ENCODE measurements around the gene CHN1.

CHN1 gene

DNA sequence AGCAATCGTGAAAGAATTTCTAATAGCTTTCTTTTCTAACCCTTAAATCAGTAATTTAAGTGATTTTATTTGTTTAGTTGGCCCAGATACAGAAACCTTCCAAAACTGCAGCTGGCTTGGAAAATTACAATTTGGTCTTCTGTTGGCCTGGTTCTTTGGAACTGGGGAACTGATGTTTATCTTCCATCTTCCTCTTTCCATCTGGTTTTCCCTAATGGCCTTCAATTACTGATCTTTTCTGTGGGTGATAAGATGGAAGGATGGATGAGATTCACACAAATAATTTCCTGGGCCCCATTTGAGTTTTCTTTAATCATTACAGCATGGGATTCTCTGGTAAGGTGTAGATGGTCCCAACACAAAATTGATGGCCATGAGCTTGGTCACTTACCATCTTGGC lies 134.4 kb downstream of the CHN1 start:
- DNase-seq (ENCODE audit: low spot score): no peak

DNA sequence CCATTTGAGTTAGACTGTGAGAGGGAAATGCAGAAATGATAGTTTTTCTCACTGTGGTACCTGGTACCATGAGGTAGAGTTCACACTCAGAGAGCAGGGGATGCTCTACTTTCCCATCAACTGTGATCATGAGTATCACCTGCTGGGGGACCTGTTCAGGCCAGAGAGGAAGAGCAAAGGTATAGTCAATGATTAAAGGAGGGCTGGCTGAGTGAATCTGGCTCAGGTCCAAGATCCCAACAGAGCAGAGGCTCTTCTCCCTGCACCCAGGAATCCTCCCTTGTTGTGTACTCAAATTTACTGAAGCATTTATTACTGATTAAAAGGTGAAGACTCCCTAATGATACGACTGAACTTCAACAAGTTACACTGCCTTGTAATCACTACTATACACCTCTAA lies 136.3 kb downstream of the CHN1 start:
- no peak for DNase-seq (ENCODE audit: low spot score)

DNA sequence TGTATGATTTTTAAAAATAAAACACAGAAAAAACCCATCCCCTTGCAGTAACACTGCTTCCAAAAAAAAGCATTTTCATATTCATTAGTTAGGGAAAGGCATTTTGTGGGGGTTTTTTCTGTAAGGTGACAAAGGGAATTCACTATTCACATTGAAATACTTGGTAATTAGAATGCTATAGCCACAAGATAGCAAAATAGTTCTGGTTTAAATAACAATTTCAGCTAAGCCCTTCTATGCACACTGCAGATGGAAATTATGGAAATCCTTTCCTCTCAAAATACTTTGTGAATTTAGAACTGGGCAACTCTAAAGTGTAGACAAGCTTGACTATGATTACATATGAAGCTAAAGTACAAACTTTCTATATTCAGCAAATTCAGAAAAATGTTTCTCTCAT lies 138.8 kb downstream of the CHN1 start:
- no peak for DNase-seq (ENCODE audit: low spot score)

DNA sequence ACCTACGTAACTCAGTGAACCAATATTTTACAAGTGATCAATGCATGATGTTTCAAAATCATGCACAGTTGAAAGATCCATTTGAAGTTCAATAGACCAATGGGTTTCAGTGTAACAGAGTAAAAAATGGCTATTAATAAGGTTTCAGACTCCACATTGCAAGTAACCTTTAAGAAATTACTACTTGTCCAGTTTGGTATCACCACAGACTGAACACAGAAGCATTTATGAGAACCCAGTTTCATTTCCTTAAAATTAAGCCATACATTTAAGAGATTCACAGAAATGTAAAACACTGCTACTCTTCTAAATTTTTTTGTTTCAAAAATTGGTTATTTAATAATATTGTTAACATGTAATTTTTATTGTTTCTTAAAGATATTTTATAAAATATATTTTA lies 142.0 kb downstream of the CHN1 start:
- DNase-seq (ENCODE audit: low spot score): no peak

DNA sequence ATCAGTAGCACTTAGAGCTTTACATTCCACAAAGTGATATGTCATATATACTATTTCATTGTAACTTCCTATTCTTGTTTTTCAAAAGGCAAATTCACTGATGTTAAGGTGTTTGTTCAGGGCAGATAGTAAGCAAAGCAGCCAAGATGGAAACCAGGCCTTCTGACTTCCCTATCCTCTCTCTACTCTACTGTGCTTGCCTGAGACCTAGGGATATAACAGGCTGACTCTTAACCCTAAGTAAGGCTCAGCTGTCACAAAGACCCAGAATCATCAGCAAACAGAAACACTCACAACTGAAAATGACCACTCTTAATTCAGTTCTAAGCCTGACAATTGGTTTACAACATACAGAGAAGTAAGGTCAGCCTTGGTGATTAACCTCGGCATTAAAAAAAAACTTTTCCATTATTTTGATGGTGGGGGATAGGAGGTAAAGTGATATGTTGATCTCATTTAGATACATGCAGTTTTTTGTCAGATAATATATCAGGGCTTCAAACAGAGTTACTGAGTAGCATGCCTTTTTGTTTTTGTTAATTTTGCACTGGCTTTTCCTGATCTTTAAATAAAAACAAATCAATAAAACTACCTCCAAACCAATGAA lies 145.5 kb downstream of the CHN1 start:
- DNase-seq (ENCODE audit: low spot score): no peak

DNA sequence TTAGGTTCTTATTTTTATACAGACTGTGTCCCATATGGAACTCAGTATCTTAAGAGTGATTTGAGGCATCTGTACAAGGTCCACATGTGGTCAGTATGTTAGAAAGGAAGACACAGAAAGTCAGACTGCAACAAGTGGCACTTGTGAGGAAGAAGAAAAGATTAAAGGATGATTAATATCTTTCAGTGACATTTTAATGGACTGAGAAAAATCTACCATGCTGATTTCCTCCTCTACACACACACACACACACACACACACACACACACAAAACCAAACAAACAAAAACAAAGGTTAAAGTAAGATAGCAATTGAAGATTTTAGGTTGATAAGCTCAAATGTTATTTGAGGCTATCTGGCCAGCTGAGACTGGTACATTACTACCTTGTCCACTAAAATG lies 146.4 kb downstream of the CHN1 start:
- no peak for DNase-seq (ENCODE audit: low spot score)

DNA sequence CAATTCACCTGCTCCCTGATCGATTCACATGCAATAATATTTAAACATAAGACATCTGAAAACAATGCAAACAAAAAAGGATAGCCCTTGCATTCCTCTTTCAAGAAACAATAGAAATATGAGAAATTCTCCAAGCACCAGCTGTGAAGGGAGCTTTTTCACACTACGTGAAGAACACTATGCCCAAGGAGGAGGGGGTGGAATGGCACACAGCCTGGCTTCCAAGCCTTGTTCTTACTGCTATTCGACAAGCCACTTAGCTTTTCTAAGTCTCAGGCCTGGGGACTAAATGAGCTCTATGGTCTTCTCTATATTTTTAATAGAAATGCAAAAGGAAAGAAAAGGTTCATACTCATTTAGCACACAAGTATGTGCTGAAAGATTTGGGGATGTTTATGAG lies 148.7 kb downstream of the CHN1 start:
- no peak for DNase-seq (ENCODE audit: low spot score)

DNA sequence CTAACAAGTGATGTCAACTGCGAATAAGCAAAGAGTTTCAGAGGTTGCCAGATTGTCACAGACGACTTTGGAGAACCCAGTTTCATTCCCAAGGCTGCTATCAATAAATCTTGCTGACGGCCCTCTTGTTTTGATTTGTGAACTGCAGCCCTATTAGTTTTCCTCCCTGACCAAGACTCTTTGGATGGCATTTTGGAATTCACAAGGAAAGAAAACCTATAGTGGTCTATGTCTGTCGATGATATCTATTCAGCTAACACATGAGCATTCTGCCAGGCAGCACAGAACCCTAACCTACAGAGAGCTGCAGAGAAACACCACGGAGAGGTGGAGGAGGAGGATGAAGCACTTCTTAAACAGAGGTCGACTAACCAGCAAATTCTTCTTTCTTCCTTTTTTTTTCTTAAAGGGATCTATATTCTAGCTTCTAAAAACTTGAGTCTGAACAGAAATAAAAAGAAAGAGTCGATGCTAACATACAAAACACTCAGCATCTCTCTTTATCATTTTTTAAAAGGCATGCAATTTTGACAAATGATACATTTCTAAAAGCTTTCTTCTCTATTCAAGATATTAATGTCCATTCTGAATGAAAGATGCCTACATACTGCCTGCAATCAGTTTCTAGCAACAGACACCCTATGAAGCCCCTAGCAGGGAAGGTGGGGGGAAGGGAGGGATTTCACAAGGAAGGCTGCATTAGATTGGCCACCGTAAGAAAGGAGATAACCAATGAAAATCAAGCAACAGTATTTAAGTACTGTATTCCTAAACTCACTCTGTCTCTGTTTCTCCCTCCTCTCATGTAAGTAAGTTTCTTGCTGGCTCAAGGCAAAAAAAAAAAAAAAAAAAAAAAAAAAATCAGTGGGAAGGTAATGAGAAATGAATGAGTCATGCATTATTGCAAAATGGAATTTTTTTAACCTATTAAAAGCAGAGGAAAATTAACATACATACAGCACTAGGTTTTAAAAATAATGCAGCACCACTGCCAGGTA lies 157.9 kb downstream of the CHN1 start:
- DNase-seq (ENCODE audit: low spot score): no peak

DNA sequence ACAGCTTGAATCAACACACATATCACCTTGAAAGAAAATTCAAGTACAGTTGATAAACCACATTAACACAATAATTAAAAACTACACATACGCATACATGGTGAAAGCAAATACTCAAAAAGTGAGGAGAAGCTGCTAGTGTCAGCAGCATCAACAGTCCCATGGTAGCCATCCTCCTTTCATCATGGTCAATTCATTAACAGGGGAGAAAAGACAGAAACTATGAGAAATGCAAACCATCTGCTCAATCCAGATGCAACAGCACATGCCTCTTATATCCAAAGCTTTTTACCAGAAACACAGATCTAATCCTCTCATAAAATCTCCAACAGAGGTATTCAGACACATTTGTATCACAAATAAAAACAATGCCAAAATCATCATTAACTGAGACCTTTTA lies 159.0 kb downstream of the CHN1 start:
- DNase-seq (ENCODE audit: low spot score): no peak

DNA sequence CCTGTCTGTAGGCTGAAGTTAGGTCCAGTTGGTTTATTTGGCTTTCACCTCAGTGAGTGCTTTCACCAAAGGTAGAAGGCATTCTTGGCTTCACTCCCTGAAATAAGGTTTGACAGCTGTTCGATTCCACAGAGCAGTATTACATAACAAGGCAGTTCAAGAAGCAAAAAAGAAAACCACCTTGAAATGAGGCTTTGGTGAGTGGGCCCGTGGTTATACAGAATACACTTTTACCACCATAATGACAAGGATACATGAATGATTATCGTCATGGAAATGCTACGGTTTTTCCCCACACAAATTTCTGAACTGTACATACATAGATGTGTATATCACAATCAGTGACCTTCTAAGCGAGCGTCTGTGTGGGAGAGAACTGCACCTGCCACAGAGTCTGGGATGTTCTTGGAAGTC lies 160.9 kb downstream of the CHN1 start:
- no peak for DNase-seq (ENCODE audit: low spot score)

DNA sequence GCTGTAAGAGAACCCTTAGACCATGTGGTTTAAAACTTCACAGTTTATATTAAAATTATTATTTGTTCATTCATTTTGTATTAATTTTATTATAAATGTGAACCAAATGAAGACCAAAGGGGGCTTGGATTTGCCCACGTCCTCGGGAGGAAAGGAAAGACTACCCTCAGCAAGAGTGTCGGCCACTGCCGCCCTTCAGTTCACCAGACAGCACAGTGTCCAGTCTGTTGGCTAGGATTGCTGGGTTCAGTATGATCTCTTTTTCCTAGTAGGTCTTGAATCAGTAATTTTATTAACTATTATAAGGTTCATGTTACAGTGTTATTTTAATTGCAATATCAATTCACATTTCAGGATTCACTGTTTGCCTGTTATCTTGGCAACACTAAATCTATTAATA lies 162.7 kb downstream of the CHN1 start:
- DNase-seq (ENCODE audit: low spot score): no peak

DNA sequence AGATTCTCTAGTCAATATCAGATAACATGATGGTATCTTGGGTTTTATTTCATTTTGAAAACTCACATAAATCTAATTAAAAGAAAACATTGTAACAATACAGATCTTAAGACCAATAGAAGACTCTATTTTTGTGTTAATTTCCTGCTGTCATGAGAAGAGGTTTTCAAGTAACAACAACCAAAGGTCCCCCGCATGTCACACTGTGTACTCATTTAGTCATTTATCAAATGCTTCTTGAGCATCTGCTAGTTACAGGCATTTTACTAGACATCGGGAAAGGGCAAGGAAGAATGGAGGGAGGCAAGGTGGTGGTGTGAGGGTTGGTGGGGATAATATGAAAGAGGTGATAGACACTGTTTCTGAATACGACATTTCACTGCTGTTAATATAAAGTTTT lies 163.2 kb downstream of the CHN1 start:
- DNase-seq (ENCODE audit: low spot score): no peak

DNA sequence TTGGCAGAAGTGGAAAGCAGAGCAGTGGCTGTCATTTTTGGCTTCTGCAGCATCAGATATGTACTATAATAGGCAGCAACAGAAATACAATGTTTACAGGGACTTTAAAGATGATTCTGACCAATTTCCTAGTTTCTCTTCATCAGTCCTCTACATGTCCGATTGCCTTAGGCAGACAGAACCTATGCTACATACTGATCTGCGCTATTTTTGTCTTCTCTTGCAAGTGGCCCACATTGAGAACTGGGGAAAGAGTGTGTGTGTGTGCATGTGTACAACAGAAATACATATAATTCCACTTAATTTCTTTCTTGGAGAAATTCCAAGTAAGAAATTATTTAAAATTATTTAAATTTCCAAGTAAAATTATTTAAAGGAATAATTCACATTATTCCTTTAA lies 163.8 kb downstream of the CHN1 start:
- no peak for DNase-seq (ENCODE audit: low spot score)

DNA sequence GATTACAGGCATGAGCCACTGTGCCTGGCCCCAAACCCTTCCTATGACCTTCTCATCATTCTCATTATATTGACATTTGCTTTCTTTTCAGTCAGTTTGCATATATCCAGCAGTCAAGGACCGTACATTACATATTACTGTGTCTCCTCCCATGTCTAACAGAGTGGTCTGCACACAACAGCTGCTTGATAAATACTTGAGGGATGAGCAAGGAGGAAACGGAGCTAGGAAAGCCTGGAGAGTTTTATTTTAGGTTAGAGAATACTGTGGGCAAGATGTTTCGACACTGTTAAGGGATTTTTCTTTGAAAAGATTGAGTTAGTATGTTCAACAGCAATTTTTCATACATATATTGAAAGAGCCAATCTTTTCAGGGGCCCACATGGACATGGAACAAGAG lies 164.7 kb downstream of the CHN1 start:
- no peak for DNase-seq (ENCODE audit: low spot score)

DNA sequence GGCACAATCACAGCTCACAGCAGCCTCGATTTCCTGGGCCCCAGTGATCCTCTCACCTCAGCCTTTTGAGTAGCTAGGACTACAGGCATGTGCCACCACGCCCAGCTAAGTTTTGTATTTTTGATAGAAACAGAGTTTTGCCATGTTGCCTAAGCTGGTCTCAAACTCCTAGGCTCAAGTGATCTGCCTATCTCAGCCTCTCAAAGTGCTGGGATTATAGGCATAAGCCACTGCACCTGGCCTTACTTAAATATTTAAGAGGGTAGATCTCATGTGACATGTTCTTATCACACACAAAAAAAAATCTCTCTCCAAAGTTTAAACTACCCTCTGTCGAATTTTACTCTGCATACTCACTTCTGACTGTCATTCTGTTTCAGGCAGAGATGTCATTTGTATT lies 165.5 kb downstream of the CHN1 start:
- no peak for DNase-seq (ENCODE audit: low spot score)

DNA sequence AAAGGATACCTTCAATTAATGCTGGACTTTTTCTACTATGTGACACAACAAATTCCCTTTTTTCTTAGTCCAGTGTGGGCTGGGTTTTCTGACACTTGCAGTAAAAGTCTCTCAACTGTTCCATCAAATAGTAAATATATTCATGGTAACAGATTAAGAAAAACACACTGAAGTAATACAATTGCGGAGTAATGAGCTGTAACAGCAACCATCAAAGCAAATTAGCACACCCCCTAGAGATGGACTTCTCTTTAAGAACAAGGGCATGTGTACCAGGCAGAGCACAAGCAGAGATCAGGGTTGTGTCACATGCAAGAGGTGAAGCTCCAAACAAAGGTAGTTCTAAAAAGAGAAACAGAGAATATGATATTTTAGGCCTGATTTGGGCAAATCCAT lies 168.2 kb downstream of the CHN1 start:
- DNase-seq (ENCODE audit: low spot score): no peak

DNA sequence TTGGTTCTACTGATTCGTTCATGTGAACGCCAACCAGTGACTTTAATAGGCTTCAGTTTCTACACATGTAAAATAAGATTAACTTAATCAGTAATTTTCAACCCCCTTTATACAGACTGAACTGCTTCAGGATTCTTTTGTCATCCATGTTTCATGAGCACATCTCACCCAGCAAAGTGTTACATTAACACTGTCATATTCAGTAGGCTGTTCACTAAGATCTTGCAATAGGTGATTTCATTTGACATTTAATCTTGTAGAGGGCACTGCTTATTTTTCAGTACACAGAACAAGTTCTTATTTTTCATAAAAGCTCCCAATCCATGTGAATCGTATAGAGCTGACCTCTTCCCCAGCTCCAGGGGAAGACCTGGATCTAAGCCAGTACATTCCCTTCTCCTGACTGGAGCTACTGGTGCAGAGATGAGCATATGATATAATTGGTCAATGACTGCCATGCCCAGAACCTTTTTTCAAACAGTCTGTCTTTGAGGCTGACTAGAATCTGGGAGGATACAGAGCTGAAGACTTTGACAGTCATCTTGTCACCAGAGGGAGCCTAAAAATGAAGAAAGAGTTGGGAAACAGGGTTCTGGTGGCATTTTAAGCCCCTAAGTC lies 168.7 kb downstream of the CHN1 start:
- peak; percentile 15 for DNase-seq (ENCODE audit: low spot score)

DNA sequence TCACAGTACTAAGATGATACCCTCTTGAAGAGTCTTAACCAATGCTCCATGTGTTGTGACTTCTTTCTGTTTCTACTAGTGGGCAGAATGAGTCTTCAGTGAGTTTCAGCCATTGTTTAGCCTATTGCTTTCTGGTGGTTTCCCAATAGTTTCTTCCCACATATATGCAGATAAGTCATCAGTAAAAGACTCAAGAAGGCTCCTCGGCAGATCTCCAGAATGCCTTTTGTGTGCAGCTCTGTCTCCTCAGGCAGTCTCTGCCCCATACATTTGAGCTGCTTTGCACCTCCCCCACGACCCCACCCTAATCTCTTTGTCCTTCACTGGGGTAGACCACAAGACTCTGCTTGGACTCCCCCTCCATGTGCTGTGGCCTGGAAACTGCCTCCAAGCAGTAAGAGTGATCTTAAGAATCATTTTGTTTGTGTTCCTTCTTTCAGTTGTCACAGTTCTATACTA lies 169.4 kb downstream of the CHN1 start:
- DNase-seq (ENCODE audit: low spot score): no peak

DNA sequence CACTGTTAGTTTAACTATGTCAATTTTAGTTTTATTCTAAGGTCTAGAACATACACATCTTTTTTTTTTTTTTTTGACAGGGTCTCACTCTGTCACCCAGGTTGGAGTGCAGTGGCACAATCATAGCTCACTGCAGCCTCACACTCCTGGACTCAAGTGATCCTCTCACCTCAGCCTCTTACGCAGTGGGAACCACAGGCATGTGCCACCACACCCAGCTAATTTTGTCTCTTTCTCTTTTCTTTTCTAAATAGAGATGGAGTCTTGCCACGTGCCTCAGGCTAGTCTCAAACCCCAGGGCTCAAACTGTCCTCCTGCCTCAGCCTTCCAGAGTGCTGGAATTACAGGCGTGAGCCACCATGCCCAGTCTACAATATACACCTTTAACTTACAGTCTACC lies 171.4 kb downstream of the CHN1 start:
- no peak for DNase-seq (ENCODE audit: low spot score)

DNA sequence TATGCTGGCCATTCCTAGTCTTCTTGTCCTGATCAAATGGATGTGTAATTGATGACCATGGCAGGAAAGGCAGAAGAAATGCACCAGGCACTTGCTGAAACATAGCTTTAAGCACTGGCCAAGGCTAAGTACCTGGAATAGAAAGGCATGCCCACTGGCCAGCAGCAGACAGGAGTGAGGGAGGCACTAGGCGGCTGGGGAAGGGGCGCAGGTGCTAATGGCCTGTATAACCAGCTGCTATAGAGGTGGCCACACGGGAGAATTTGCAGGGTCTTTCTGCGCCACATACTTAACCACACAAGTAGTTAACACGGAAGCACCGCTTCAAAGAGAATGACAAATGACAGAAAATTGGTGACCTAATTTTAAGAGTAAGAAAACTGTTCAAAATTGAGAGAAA lies 174.6 kb downstream of the CHN1 start:
- DNase-seq (ENCODE audit: low spot score): no peak

DNA sequence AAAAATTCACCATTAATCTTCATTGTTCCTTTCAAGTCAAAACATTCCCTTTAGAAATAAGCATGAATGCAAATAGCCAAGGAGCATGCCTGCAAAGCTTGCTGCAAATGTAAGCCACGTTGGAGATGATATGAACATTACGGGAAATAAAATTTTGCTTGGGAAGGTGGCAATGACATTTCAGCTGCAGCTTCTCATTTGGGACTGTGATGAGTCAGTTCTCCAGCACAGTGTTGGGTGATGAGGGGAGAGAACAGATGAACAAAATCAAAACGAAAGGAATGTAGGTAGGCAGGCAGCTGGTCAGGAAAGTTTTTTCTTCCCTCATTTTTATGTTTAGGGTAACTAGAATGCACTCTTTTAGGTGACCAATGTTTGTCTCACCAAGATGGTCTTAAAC lies 175.6 kb downstream of the CHN1 start:
- no peak for DNase-seq (ENCODE audit: low spot score)

DNA sequence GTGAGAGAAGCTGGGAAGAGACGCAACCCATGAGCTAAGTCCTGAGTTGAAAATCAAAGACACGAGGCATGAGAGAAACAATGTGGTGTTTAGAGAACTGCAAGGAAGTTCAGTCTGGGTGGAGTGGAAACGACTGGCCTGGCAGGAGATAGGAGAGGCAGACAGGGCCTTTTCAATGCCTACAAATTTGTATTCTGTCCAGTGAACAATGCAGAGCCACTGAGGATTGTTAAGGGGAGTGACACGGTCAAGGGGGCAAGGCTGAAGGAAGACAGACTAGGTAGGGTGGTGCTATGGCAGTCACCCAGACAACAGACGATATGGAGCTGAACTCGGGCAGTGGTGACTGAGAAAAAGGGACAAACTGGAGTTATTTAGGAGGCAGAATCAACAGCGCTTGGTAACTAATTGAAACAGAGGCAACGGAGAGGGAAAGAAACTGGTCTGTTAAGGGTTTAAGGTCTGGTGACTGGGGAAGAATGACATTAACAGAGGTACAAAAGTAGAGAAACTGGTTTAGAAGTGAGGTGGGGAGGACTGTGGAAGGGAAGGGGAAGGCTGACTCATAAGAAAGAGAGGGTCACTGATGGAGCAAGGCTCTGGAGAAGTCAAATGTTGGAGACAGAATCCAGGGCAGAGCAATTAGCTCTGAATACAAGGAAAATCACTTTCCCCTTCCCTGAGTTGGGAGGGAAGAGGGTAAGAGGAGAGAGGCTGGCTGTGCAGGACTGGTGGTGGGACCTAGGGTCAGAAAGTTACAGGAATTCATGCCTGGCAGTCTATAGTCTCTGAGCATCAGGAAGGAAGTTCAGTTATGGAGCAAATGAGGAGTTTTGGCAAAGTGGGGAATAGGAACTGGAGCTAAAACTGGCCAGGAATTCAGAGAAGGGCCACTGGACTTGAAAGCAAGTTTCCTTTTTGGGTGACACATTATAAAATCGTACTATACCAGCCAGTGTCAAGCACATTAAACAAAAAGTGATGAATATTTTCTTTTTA lies 177.5 kb downstream of the CHN1 start:
- DNase-seq (ENCODE audit: low spot score): peak; percentile 41

Measured in kidney capillary endothelial cell (primary cell).